Tibial artery (tissue), 4 donors: ENCODE measurements around the gene PRDM7.

Experiments
- DNase-seq, 2 donors: peaks; one replicate each; pipeline ENCODE4 v3.0.0-alpha.2; 2019
- H3K27ac ChIP-seq, 2 donors: fragments of 200-600 bp; sonication (generic) in 1 of 2; 1 replicate in 1 of 2; 2 replicates in 1 of 2; pipeline ENCODE4 v1.5.1; 2018 to 2019; ENCODE audit warnings: mild to moderate bottlenecking in 1 of 2
- H3K27me3 ChIP-seq, 2 donors: fragments of 200-600 bp; sonication (generic) in 1 of 2; one replicate each; pipeline versions ENCODE4 v1.5.1 to v1.6.0; 2016 to 2019
- H3K36me3 ChIP-seq, 3 donors: fragments of 200-600 bp; sonication (generic) in 2 of 3; one replicate each; pipeline ENCODE4 v1.5.1; 2016 to 2019; ENCODE audit warnings: mild to moderate bottlenecking in 2 of 3
- H3K4me1 ChIP-seq, 4 donors: fragments of 200-600 bp; sonication (generic) in 2 of 4; 1 replicate in 3 of 4; 2 replicates in 1 of 4; pipeline ENCODE4 v1.5.1; 2016 to 2019
- H3K4me3 ChIP-seq, 2 donors: fragments of 200-600 bp; sonication (generic) in 1 of 2; 1 replicate in 1 of 2; 2 replicates in 1 of 2; pipeline ENCODE4 v1.5.1; 2018 to 2019; ENCODE audit warnings: mild to moderate bottlenecking in 2 of 2
- H3K9me3 ChIP-seq, 3 donors: fragments of 200-600 bp; sonication (generic) in 1 of 3; one replicate each; pipeline ENCODE4 v1.5.1; 2016 to 2019
- intact Hi-C: fragments of 100-400 bp; cut with DNase I; formaldehyde crosslinking; loops from one replicate; pipeline ENCODE4 v1.15.0; 2023; ENCODE audit warnings: low total_unique reads
- TF ChIP-seq, protein P1 (sequence below), 2 experiments: fragments of 200-600 bp in 1 of 2; fragments of 450-650 bp in 1 of 2; IDR thresholded peaks; one replicate each; pipeline ENCODE4 v1.5.1; 2017 to 2019; ENCODE audit warnings: antibody characterized with exemption in 2 of 2, mild to moderate bottlenecking in 1 of 2, moderate library complexity in 1 of 2

Gene PRDM7

DNA sequence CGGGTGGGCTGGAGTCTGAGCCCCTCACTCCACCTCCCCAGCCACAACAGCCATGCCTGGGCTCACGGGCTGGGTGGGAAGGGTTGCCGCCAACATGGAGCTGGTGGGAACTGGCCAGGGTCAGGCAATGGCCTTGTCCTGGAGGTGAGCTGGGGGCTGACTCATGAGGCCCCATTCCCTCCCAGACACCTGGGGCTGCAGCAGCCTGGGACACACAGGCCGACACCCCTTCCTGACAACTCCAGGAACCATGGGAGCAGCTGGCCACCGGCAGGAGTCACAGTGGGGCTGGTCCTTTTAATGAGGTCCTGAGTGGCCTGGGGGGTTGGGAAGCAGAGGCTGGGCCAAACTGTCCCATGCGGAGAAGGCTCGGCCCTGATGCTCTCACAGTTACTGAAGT lies 70.1 kb downstream of the PRDM7 start:
- TF ChIP-seq, protein P1, sequence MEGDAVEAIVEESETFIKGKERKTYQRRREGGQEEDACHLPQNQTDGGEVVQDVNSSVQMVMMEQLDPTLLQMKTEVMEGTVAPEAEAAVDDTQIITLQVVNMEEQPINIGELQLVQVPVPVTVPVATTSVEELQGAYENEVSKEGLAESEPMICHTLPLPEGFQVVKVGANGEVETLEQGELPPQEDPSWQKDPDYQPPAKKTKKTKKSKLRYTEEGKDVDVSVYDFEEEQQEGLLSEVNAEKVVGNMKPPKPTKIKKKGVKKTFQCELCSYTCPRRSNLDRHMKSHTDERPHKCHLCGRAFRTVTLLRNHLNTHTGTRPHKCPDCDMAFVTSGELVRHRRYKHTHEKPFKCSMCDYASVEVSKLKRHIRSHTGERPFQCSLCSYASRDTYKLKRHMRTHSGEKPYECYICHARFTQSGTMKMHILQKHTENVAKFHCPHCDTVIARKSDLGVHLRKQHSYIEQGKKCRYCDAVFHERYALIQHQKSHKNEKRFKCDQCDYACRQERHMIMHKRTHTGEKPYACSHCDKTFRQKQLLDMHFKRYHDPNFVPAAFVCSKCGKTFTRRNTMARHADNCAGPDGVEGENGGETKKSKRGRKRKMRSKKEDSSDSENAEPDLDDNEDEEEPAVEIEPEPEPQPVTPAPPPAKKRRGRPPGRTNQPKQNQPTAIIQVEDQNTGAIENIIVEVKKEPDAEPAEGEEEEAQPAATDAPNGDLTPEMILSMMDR (IDR thresholded peaks at IDR 0.05) = no peak
- no peaks in the 10 kb centered on the region for H3K36me3 ChIP-seq
- no peaks in the 10 kb centered on the region for H3K9me3 ChIP-seq
- DNase-seq = no peak
- H3K4me3 ChIP-seq = no peak overlapping the region
- no peak overlapping the region for H3K27ac ChIP-seq
- intact Hi-C loops = no loop called here
- peaks cover 0 to 4% of the 10 kb centered on the region in 2 donors for H3K27me3 ChIP-seq
- H3K4me1 ChIP-seq = no peaks in the 10 kb centered on the region
